ENCODE data around the gene FBXO2. TPM values are rescaled to one million over a fixed set of nuclear protein-coding genes. Genes with fewer than 3 reads are reported as not detected.

The FBXO2 gene
- polyA plus RNA-seq, 3 donors, result 1.1 to 2.0 (median 1.7) TPM

DNA sequence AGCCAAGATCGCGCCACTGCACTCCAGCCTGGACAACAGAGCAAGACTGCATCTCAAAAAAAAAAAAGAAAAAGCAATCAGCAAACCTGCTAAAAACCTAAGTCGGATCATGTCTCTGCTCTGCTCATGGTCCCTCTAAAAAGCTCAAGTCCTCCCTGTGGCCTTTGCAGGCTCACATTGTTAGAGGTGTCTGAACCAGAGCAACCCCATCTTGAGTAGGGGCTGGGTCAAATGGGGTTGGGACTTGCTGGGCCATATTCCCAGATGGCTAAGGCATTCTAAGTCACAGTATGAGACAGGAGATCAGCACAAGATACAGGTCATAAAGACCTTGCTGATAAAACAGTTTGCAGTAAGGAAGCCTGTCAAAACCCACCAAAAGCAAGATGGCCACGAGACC, 34.3 kb upstream of the FBXO2 start:
- no peak for DNase-seq (ENCODE audit: extremely low read depth in 1 of 11, low read depth in 9 of 11, low spot score in 4 of 11)

DNA sequence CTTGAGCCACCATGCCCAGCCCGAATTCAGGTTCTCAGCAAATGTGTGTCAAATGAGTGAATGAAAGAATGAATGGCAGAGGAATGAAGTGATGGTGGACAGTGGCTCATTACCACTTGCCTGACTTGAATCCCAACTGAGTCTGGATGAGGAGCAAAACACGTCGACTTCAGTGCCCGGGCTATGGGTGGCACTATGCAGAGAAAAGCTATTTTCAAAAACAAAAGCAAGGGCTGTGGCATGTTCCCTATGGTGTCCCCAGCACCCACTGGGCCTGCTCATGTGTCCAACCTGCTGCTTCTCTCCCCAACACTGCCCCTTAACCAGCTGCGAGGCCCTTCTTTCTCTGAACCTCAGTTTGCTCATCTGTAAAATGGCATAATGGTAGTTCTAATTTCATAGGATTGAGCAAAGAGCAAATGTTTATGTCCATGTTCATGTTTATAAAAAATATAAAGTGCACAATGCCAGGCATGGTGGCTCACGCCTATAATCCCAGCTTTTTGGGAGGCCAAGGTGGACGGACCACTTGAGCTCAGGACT, 31.1 kb upstream of the FBXO2 start:
- no peak for DNase-seq (ENCODE audit: extremely low read depth in 1 of 11, low read depth in 9 of 11, low spot score in 4 of 11)

DNA sequence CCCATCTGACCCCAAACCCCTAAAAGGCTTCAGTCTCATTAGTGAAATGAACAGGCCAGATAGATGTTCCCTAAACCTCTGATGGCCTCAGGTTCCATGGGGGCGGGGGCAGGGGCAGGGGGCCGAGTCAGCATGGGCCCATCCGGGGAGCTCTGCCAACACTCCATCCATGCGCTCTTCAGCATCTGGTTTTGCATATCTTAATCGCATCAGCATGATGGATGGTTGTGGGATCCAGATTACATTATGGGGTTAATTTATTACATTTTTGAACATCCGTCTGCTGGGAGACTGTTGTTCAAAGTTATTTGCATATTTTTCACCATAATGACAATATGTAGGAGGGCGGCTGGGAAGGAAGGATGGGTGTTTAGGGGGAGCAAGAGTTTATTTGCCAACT, 29.8 kb upstream of the FBXO2 start:
- DNase-seq (ENCODE audit: extremely low read depth in 1 of 11, low read depth in 9 of 11, low spot score in 4 of 11), result no peak

- DNase-seq (ENCODE audit: extremely low read depth in 1 of 11, low read depth in 9 of 11, low spot score in 4 of 11), result no peak
These were observed 28.6 kb upstream of the FBXO2 start for GRCh38 chr1:11682799-11683198.

- DNase-seq (ENCODE audit: extremely low read depth in 1 of 11, low read depth in 9 of 11, low spot score in 4 of 11), result no peak
These were observed 28.1 kb upstream of the FBXO2 start for GRCh38 chr1:11682287-11682771.

DNA sequence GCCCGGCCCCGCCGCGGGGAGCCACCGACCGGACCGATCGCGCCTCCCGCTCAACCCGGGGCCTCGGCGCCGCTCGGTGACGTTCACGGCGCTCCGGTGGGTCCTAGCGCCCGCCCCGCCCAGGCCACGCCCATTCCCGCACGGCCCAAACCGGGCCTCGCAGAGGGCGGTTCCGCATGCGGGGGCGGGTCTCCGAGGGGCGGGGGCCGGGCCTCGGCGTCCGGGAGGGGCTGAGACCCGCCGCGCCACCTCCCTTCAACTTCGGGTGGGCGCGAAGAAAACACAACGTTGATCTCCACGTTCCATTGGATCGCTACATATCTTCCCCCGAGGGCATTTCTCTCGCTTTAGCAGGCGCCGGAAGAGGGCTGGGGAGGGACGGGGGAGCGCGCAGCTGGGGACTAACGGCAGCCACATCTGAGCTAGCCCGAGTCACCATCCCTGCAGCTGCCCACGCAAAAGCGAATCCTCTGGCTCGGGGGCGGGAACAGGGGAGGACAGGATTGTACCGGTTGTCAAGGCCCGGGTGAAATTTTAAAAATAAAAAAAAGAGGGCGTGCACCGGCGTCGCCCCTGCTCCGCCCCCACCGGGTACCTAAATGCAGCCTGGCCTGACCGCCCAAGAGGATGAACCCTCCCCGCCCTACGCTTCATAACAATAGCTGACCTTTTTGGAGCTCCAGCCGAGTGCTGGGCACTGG, 27.0 kb upstream of the FBXO2 start, which contains the start of gene MAD2L2:
Gene MAD2L2, minus strand, starts transcription at position 78 of the 701 bp plus-strand sequence. CDS start 547 bp downstream, outside the sequence.
- peak in 7 of 11 donors; percentile 52 to 79 (median 76) for DNase-seq (ENCODE audit: extremely low read depth in 1 of 11, low read depth in 9 of 11, low spot score in 4 of 11)

GRCh38 chr1:11680270-11681070, 26.2 kb upstream of the FBXO2 start:
- peak in 2 of 11 donors; percentile 22 to 56 for DNase-seq (ENCODE audit: extremely low read depth in 1 of 11, low read depth in 9 of 11, low spot score in 4 of 11)

GRCh38 chr1:11678442-11678841, 24.2 kb upstream of the FBXO2 start:
- DNase-seq (ENCODE audit: extremely low read depth in 1 of 11, low read depth in 9 of 11, low spot score in 4 of 11), result no peak

GRCh38 chr1:11676386-11677103, 22.3 kb upstream of the FBXO2 start:
- DNase-seq (ENCODE audit: extremely low read depth in 1 of 11, low read depth in 9 of 11, low spot score in 4 of 11), result no peak

DNA sequence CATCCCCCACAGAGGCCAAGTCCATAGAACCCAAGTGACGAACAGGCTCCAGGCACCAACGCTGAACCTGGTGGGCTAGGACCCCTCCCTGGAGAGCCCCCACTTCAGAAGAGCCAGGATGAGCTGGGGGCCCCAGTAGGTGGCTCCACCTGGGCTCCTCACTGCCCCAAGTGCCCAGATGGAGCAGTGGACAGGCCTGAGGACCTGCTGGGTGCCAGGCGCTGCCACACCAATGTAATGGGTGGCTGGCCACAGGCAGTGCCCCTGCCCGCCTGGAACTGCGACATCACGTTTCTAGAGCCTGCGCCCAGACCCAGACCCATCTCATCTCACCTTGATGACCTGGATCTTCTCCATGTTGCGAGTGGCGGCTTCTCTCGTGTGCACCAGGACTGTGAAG, 21.1 kb upstream of the FBXO2 start:
- no peak for DNase-seq (ENCODE audit: extremely low read depth in 1 of 11, low read depth in 9 of 11, low spot score in 4 of 11)

- DNase-seq (ENCODE audit: extremely low read depth in 1 of 11, low read depth in 9 of 11, low spot score in 4 of 11), result no peak
These were observed 20.3 kb upstream of the FBXO2 start for GRCh38 chr1:11674488-11674887.

DNA sequence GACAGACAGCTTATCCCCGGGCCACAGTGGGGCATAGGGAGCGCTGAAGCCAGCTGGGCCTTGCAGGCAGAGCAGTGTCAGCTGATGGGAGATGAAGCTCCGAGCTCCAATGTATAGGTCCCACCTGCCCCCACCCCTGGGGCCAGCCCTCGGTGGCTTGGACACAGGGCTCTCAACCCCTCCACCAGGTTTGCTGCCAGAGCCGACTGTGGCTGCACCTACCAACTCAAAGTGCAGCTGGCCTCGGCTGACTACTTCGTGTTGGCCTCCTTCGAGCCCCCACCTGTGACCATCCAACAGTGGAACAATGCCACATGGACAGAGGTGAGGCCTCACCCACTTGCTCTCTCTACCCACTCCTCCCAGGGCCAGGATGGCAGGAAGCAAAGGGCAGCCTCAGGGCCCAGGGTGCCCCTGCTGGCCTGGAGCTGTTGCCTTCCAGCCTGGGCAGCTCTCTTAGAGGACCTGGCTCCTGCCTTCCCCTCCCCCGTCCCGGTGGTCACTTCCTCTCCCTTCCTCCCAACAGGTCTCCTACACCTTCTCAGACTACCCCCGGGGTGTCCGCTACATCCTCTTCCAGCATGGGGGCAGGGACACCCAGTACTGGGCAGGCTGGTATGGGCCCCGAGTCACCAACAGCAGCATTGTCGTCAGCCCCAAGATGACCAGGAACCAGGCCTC, 19.0 kb upstream of the FBXO2 start:
- no peak for DNase-seq (ENCODE audit: extremely low read depth in 1 of 11, low read depth in 9 of 11, low spot score in 4 of 11)

- no peak for DNase-seq (ENCODE audit: extremely low read depth in 1 of 11, low read depth in 9 of 11, low spot score in 4 of 11)
These were observed 17.5 kb upstream of the FBXO2 start for GRCh38 chr1:11671544-11672286.

DNA sequence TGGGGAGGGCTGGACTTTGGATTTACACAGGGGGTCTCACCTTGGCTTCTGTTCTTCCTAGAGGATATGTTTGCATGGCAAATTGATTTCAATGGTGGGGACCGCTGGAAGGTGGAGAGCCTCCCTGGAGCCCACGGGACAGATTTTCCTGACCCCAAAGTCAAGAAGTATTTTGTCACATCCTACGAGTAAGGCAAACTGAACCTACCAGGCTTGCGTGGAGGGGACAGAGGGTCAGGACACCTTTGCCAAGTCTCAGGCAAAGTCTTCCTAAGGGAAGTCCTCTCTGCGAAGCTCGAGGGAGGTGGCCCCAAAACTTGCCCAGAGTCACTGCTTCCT, 16.9 kb upstream of the FBXO2 start:
- no peak for DNase-seq (ENCODE audit: extremely low read depth in 1 of 11, low read depth in 9 of 11, low spot score in 4 of 11)

GRCh38 chr1:11670747-11671146, 16.5 kb upstream of the FBXO2 start:
- no peak for DNase-seq (ENCODE audit: extremely low read depth in 1 of 11, low read depth in 9 of 11, low spot score in 4 of 11)

DNA sequence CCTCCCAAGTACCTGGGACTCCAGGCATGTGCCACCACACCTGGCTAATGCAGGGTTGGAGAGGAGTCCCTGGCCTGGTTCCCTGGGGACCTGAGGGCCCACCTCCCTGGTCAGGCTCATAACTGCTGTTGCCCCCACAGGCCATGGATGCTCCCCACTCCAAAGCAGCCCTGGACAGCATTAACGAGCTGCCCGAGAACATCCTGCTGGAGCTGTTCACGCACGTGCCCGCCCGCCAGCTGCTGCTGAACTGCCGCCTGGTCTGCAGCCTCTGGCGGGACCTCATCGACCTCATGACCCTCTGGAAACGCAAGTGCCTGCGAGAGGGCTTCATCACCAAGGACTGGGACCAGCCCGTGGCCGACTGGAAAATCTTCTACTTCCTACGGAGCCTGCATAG, 14.3 kb upstream of the FBXO2 start:
- no peak for DNase-seq (ENCODE audit: extremely low read depth in 1 of 11, low read depth in 9 of 11, low spot score in 4 of 11)

DNA sequence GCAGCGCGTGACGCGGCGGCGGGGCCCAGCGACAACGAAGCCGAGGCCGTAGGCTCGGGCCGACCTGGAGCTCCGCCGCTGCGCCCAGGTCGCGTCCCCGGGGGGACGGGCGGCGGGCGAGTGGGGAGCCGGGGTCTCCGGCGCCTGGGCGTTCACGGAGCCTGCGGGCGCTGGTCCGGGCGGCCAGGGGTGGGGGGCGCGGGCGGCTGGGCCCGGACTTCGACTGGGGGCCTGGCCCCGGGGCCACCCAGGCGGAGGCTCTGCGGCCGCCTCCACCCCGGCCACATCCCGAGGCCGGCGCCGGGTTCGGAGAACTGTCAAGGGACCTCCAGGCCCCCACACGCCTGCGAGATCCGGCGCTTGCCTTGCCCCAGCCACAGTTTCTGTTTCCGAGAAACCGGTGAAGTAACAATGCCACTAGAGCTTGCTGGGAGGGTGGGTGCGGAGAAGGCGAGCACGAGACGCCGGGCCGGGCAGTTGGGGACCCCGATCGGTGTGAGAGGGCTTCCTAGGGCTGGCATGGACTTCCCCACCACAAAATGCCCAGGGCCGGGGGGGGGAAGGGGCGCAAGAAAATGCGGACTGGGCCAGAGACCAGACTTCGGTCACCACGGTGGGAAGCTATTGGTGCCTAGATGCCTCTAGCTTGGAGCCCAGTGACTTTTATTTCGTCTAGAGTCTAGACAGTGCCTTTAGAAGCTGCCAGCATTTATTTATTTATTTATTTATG, 10.3 kb upstream of the FBXO2 start:
- no peak for DNase-seq (ENCODE audit: extremely low read depth in 1 of 11, low read depth in 9 of 11, low spot score in 4 of 11)

DNA sequence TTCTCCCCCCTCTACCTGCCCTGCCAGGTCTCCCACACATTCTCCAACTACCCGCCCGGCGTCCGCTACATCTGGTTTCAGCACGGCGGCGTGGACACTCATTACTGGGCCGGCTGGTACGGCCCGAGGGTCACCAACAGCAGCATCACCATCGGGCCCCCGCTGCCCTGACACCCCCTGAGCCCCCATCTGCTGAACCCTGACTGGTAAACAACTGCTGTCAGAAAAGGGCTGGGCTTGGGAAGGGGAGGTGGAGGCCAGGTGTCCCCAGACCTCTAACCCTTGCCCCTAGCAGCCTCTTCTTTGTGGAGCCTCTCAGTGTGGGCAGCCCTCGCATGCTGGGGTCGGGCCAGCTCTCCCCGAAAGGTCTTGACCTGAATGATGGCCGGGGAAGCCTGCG, 6.9 kb upstream of the FBXO2 start:
- DNase-seq (ENCODE audit: extremely low read depth in 1 of 11, low read depth in 9 of 11, low spot score in 4 of 11), result no peak
